ENCODE results near the gene ACTG1.

ACTG1 gene

GRCh38 chr17:81511804-81512561 lies 616 bp downstream of the ACTG1 start:
- H3K9ac ChIP-seq, result peak overlapping the region; percentile 84
- peaks cover 11% of the 10 kb centered on the region for H3K4me1 ChIP-seq
- H3K4me2 ChIP-seq (ENCODE audit: low read length), result peak overlapping the region; percentile 93
- no peaks in the 10 kb centered on the region for H3K27me3 ChIP-seq (ENCODE audit: control insufficient read depth, insufficient read depth, low read length)
- peak overlapping the region; percentile 90 for H3K27ac ChIP-seq
- peaks cover 11% of the 10 kb centered on the region for H3K79me2 ChIP-seq
- peak overlapping the region; percentile 93 for H3K4me3 ChIP-seq (ENCODE audit: low read depth, low read length)
- H3K36me3 ChIP-seq (ENCODE audit: control insufficient read depth, insufficient read depth, low read length), result no peaks in the 10 kb centered on the region
- no peaks in the 10 kb centered on the region for H3K9me3 ChIP-seq (ENCODE audit: control insufficient read depth, low read length)
- no peak overlapping the region for H2AFZ ChIP-seq
- no peak for TF ChIP-seq CTCF (IDR thresholded peaks at IDR 0.05)

- Histone ChIP-seq H3K4me1 (peaks cover 11% of the 10 kb centered on the region), H3K27ac (peak overlapping the region; percentile 90), H3K36me3 (ENCODE audit: control insufficient read depth, insufficient read depth, low read length) (no peaks in the 10 kb centered on the region), H3K9me3 (ENCODE audit: control insufficient read depth, low read length) (no peaks in the 10 kb centered on the region), H3K27me3 (ENCODE audit: control insufficient read depth, insufficient read depth, low read length) (no peaks in the 10 kb centered on the region), H3K79me2 (peaks cover 11% of the 10 kb centered on the region), H2AFZ (no peak overlapping the region), H3K4me2 (ENCODE audit: low read length) (peak overlapping the region; percentile 93), H3K4me3 (ENCODE audit: low read depth, low read length) (peak overlapping the region; percentile 93), H3K9ac (no peak overlapping the region)
- no peak for TF ChIP-seq CTCF (IDR thresholded peaks at IDR 0.05)
Measured at GRCh38 chr17:81511554-81511803, 1.1 kb downstream of the ACTG1 start.

- no peaks in the 10 kb centered on the region for H3K27me3 ChIP-seq (ENCODE audit: control insufficient read depth, insufficient read depth, low read length)
- TF ChIP-seq CTCF (IDR thresholded peaks at IDR 0.05), result no peak
- peak overlapping the region; percentile 93 for H3K4me3 ChIP-seq (ENCODE audit: low read depth, low read length)
- peaks cover 11% of the 10 kb centered on the region for H3K79me2 ChIP-seq
- no peaks in the 10 kb centered on the region for H3K36me3 ChIP-seq (ENCODE audit: control insufficient read depth, insufficient read depth, low read length)
- peak overlapping the region; percentile 93 for H3K4me2 ChIP-seq (ENCODE audit: low read length)
- no peaks in the 10 kb centered on the region for H3K9me3 ChIP-seq (ENCODE audit: control insufficient read depth, low read length)
- H2AFZ ChIP-seq, result no peak overlapping the region
- peaks cover 9% of the 10 kb centered on the region for H3K4me1 ChIP-seq
- peak overlapping the region; percentile 90 for H3K27ac ChIP-seq
- no peak overlapping the region for H3K9ac ChIP-seq
Measured at GRCh38 chr17:81510785-81511553, 1.6 kb downstream of the ACTG1 start.

- H3K27ac ChIP-seq, result no peak overlapping the region
- H2AFZ ChIP-seq, result no peak overlapping the region
- H3K27me3 ChIP-seq (ENCODE audit: control insufficient read depth, insufficient read depth, low read length), result no peaks in the 10 kb centered on the region
- peaks cover 11% of the 10 kb centered on the region for H3K79me2 ChIP-seq
- peaks cover 9% of the 10 kb centered on the region for H3K4me1 ChIP-seq
- no peaks in the 10 kb centered on the region for H3K9me3 ChIP-seq (ENCODE audit: control insufficient read depth, low read length)
- peak overlapping the region; percentile 93 for H3K4me2 ChIP-seq (ENCODE audit: low read length)
- TF ChIP-seq CTCF (IDR thresholded peaks at IDR 0.05), result no peak
- no peak overlapping the region for H3K9ac ChIP-seq
- no peaks in the 10 kb centered on the region for H3K36me3 ChIP-seq (ENCODE audit: control insufficient read depth, insufficient read depth, low read length)
- peak overlapping the region; percentile 93 for H3K4me3 ChIP-seq (ENCODE audit: low read depth, low read length)
Measured at GRCh38 chr17:81509972-81510784, 2.4 kb downstream of the ACTG1 start.
